ENCODE measurements around the gene CORO2A. TPM values are rescaled to one million over a fixed set of nuclear protein-coding genes. Genes with fewer than 3 reads are reported as not detected.

CORO2A gene
- total and polyA plus RNA-seq, 2 donors (not counting 3 experiments of a cell fraction or from before 2014, with no cell fraction given) = 0.35 to 0.53 TPM

- no TSS peak for BruUV-seq (replicated peaks)
- Histone ChIP-seq H4K20me1 (replicated peaks; ENCODE audit: control insufficient read depth, extremely low read depth, insufficient read depth, low read length) (no peaks in the 10 kb centered on the region), H3K9me1 (replicated peaks; ENCODE audit: control insufficient read depth, extremely low read depth, insufficient read depth, low read length) (no peaks in the 10 kb centered on the region), H3K4me2 (ENCODE audit: insufficient read depth, low read length) (no peak overlapping the region), H3K36me3 (ENCODE audit: control insufficient read depth in 2 of 2, extremely low read depth in 1 of 2, insufficient read depth in 2 of 2, low read length in 2 of 2) (no peaks in the 10 kb centered on the region), H3K9me3 (replicated peaks; ENCODE audit: control insufficient read depth, insufficient read depth, low read length) (no peaks in the 10 kb centered on the region), H3K4me3 (replicated peaks in 1 of 3; ENCODE audit: insufficient read depth in 1 of 3, low read depth in 1 of 3, low read length in 3 of 3) (no peak overlapping the region), H3K4me1 (ENCODE audit: control insufficient read depth, extremely low read depth, insufficient read depth, low read length) (no peaks in the 10 kb centered on the region), H3K27me3 (ENCODE audit: control insufficient read depth in 2 of 2, insufficient read depth in 2 of 2, low read length in 2 of 2) (no peaks in the 10 kb centered on the region), H3K79me2 (ENCODE audit: control insufficient read depth, insufficient read depth, low read length) (no peaks in the 10 kb centered on the region), H2AFZ (ENCODE audit: low read depth, low read length) (no peak overlapping the region), H3K9ac (replicated peaks; ENCODE audit: extremely low read depth, insufficient read depth, low read length) (no peak overlapping the region), H3K27ac (ENCODE audit: insufficient read depth, low read depth, low read length) (no peak overlapping the region)
- ChIA-PET CTCF (no interaction called here), POLR2A (no interaction called here)
- dilution Hi-C loops (cut with MboI; ENCODE audit: extremely low pct_ligation_motif_present, low sequenced_read_pairs) (no loop called here), intact Hi-C loops (cut with micrococcal nuclease) (no loop called here)
- DNase-seq (ENCODE audit: low read depth, low spot score) (no peak), FAIRE-seq (no peak)
- TF ChIP-seq EZH2 (IDR thresholded peaks at IDR 0.05; ENCODE audit: borderline replicate concordance, low read depth, low read length, severe bottlenecking) = no peak
- TF ChIP-seq FOS (IDR thresholded peaks at IDR 0.05; ENCODE audit: borderline replicate concordance, insufficient read depth, low read length) = no peak
These were observed 8.7 kb upstream of the CORO2A start for GRCh38 chr9:98201102-98201501.

- Histone ChIP-seq H3K9ac (replicated peaks; ENCODE audit: extremely low read depth, insufficient read depth, low read length) (no peak overlapping the region), H3K4me3 (replicated peaks in 1 of 3; ENCODE audit: insufficient read depth in 1 of 3, low read depth in 1 of 3, low read length in 3 of 3) (no peak overlapping the region), H3K79me2 (ENCODE audit: control insufficient read depth, insufficient read depth, low read length) (no peaks in the 10 kb centered on the region), H3K9me3 (replicated peaks; ENCODE audit: control insufficient read depth, insufficient read depth, low read length) (no peaks in the 10 kb centered on the region), H2AFZ (ENCODE audit: low read depth, low read length) (no peak overlapping the region), H4K20me1 (replicated peaks; ENCODE audit: control insufficient read depth, extremely low read depth, insufficient read depth, low read length) (no peaks in the 10 kb centered on the region), H3K4me2 (ENCODE audit: insufficient read depth, low read length) (no peak overlapping the region), H3K4me1 (ENCODE audit: control insufficient read depth, extremely low read depth, insufficient read depth, low read length) (no peaks in the 10 kb centered on the region), H3K36me3 (ENCODE audit: control insufficient read depth in 2 of 2, extremely low read depth in 1 of 2, insufficient read depth in 2 of 2, low read length in 2 of 2) (no peaks in the 10 kb centered on the region), H3K27me3 (ENCODE audit: control insufficient read depth in 2 of 2, insufficient read depth in 2 of 2, low read length in 2 of 2) (no peaks in the 10 kb centered on the region), H3K9me1 (replicated peaks; ENCODE audit: control insufficient read depth, extremely low read depth, insufficient read depth, low read length) (no peaks in the 10 kb centered on the region), H3K27ac (ENCODE audit: insufficient read depth, low read depth, low read length) (no peak overlapping the region)
- FAIRE-seq (no peak), DNase-seq (ENCODE audit: low read depth, low spot score) (no peak)
- dilution Hi-C loops (cut with MboI; ENCODE audit: extremely low pct_ligation_motif_present, low sequenced_read_pairs) = no loop called here
- ChIA-PET POLR2A (no interaction called here), CTCF (interaction anchor here (1.4 kb wide), 1 partner anchor 56 kb away, joined by 3 read pairs; the partner anchor contains the start of gene TBC1D2)
- no peak for TF ChIP-seq CTCF (IDR thresholded peaks at IDR 0.05; ENCODE audit: extremely low read depth in 1 of 2, insufficient read depth in 1 of 2, low read depth in 1 of 2, low read length in 2 of 2)
- TF ChIP-seq EZH2 (IDR thresholded peaks at IDR 0.05; ENCODE audit: borderline replicate concordance, low read depth, low read length, severe bottlenecking) = no peak
- no peak for TF ChIP-seq MAX (IDR thresholded peaks at IDR 0.05; ENCODE audit: insufficient read depth, insufficient read length)
- TF ChIP-seq GATA2 (IDR thresholded peaks at IDR 0.05; ENCODE audit: insufficient read depth, insufficient read length, low read depth, low read length) = no peak
- no peak for TF ChIP-seq MYC (IDR thresholded peaks at IDR 0.05; ENCODE audit: low read depth, low read length)
- TF ChIP-seq FOS (IDR thresholded peaks at IDR 0.05; ENCODE audit: borderline replicate concordance, insufficient read depth, low read length) = no peak
- no peak for TF ChIP-seq POLR2AphosphoS5 (IDR thresholded peaks at IDR 0.05; ENCODE audit: insufficient read depth, low read depth, low read length)
- no peak for TF ChIP-seq POLR2A (IDR thresholded peaks at IDR 0.05; ENCODE audit: low read depth, low read length)
- no peak for TF ChIP-seq JUN (IDR thresholded peaks at IDR 0.05; ENCODE audit: borderline replicate concordance, insufficient read depth, insufficient read length, low read depth)
- BruUV-seq (replicated peaks) = no TSS peak
- intact Hi-C loops (cut with micrococcal nuclease) = no loop called here
These were observed 7.1 kb upstream of the CORO2A start for GRCh38 chr9:98199388-98200033.
